Measurements from ENCODE around the gene LINC01488.

The LINC01488 gene

GRCh38 chr11:69509846-69510390, 28.5 kb downstream of the LINC01488 start:
- Histone ChIP-seq H3K79me2 (ENCODE audit: control insufficient read depth, insufficient read depth, low read length) (no peaks in the 10 kb centered on the region), H3K23ac (ENCODE audit: low read length) (no peak overlapping the region), H3K4me2 (ENCODE audit: low read length) (no peak overlapping the region), H3K9ac (ENCODE audit: low read length) (no peak overlapping the region), H3K4me1 (ENCODE audit: control insufficient read depth, low read depth, low read length) (no peaks in the 10 kb centered on the region), H4K8ac (ENCODE audit: low read depth, low read length) (no peak overlapping the region), H2BK5ac (ENCODE audit: low read length) (no peak overlapping the region), H2BK15ac (replicated peaks; ENCODE audit: low read depth) (no peak overlapping the region), H3K27me3 (ENCODE audit: insufficient read depth, low read length, poor library complexity) (no peaks in the 10 kb centered on the region), H3K36me3 (ENCODE audit: control insufficient read depth, insufficient read depth, low read length) (no peaks in the 10 kb centered on the region), H4K5ac (ENCODE audit: low read length) (no peak overlapping the region), H3K4ac (ENCODE audit: low read depth, low read length) (no peak overlapping the region), H3K56ac (ENCODE audit: low read length) (no peak overlapping the region), H2BK120ac (ENCODE audit: low read depth, low read length) (no peak overlapping the region), H3K79me1 (ENCODE audit: low read length) (no peaks in the 10 kb centered on the region), H3K18ac (ENCODE audit: low read length) (no peak overlapping the region), H3K4me3 (ENCODE audit: low read length) (no peak overlapping the region), H2AK5ac (ENCODE audit: low read length) (no peak overlapping the region), H3K27ac (ENCODE audit: low read depth, low read length) (no peak overlapping the region)
- WGBS (ENCODE audit: extremely low coverage, insufficient coverage, low lambda C conversion rate), result no CpG with 5 or more reads among the region's 10 CpGs
- DNase-seq, result no peak

DNA sequence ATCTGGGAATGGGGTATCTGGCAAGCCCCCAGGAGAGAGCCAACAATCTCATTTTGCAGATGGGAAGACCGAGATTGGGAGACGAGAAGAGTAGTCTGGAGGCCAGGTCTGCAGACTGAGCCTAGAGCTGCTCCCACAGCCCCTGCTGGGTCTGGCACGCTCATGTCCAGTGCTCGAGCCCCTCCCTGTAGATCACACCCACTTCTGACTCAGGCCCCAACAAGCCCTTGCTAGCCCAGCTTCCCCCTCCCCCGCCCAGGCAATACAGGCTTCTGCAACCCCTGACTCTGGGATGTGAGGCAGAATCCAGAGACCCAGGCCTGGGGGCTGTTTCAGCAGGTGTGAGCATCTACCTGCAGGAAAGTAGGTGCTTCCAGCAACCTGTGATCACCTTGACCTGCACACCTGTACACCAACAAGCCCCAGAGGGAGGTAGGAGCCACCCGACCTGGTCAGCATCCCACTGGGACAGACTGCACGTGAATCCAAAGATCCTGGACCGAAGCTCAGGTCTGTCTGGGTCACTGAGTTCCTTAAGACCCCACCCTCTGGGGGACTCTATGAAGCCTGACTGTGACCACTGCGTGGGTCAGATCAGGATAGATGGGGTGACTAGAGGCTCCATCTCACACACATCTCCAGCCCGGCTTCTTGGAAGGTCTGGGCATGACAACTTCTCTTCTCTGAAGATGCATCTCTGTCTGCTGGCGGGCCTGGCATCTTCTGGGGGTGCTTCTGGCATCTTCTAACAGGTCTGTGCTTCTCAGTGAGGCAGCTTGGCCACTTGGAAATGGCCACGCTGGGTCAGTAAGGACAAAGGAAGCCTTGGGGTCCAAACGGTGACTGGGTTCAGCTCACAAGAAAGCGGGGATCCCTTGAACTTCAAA, 29.3 kb downstream of the LINC01488 start:
- no peak overlapping the region for H2BK15ac ChIP-seq (replicated peaks; ENCODE audit: low read depth)
- WGBS (ENCODE audit: extremely low coverage, insufficient coverage, low lambda C conversion rate), result no CpG with 5 or more reads among the region's 14 CpGs
- no peak for DNase-seq
- no peaks in the 10 kb centered on the region for H3K4me1 ChIP-seq (ENCODE audit: control insufficient read depth, low read depth, low read length)
- no peaks in the 10 kb centered on the region for H3K79me1 ChIP-seq (ENCODE audit: low read length)
- no peak overlapping the region for H4K8ac ChIP-seq (ENCODE audit: low read depth, low read length)
- H2BK120ac ChIP-seq (ENCODE audit: low read depth, low read length), result no peak overlapping the region
- H3K4ac ChIP-seq (ENCODE audit: low read depth, low read length), result no peak overlapping the region
- no peak overlapping the region for H3K56ac ChIP-seq (ENCODE audit: low read length)
- no peak overlapping the region for H3K23ac ChIP-seq (ENCODE audit: low read length)
- no peak overlapping the region for H2AK5ac ChIP-seq (ENCODE audit: low read length)
- H3K27ac ChIP-seq (ENCODE audit: low read depth, low read length), result no peak overlapping the region
- H2BK5ac ChIP-seq (ENCODE audit: low read length), result no peak overlapping the region
- no peak overlapping the region for H3K4me2 ChIP-seq (ENCODE audit: low read length)
- no peak overlapping the region for H3K18ac ChIP-seq (ENCODE audit: low read length)
- no peak overlapping the region for H3K4me3 ChIP-seq (ENCODE audit: low read length)
- no peak overlapping the region for H3K9ac ChIP-seq (ENCODE audit: low read length)
- no peaks in the 10 kb centered on the region for H3K36me3 ChIP-seq (ENCODE audit: control insufficient read depth, insufficient read depth, low read length)
- H3K27me3 ChIP-seq (ENCODE audit: insufficient read depth, low read length, poor library complexity), result no peaks in the 10 kb centered on the region
- H4K5ac ChIP-seq (ENCODE audit: low read length), result no peak overlapping the region
- H3K79me2 ChIP-seq (ENCODE audit: control insufficient read depth, insufficient read depth, low read length), result no peaks in the 10 kb centered on the region

- no peak overlapping the region for H4K5ac ChIP-seq (ENCODE audit: low read length)
- no peak overlapping the region for H2BK5ac ChIP-seq (ENCODE audit: low read length)
- H3K36me3 ChIP-seq (ENCODE audit: control insufficient read depth, insufficient read depth, low read length), result no peaks in the 10 kb centered on the region
- H3K79me1 ChIP-seq (ENCODE audit: low read length), result no peaks in the 10 kb centered on the region
- no peak overlapping the region for H3K9ac ChIP-seq (ENCODE audit: low read length)
- no peaks in the 10 kb centered on the region for H3K4me1 ChIP-seq (ENCODE audit: control insufficient read depth, low read depth, low read length)
- H3K18ac ChIP-seq (ENCODE audit: low read length), result no peak overlapping the region
- DNase-seq, result no peak
- no peak overlapping the region for H3K23ac ChIP-seq (ENCODE audit: low read length)
- H4K8ac ChIP-seq (ENCODE audit: low read depth, low read length), result no peak overlapping the region
- H3K4me3 ChIP-seq (ENCODE audit: low read length), result no peak overlapping the region
- H3K56ac ChIP-seq (ENCODE audit: low read length), result no peak overlapping the region
- no peak overlapping the region for H2BK120ac ChIP-seq (ENCODE audit: low read depth, low read length)
- no peaks in the 10 kb centered on the region for H3K27me3 ChIP-seq (ENCODE audit: insufficient read depth, low read length, poor library complexity)
- H3K27ac ChIP-seq (ENCODE audit: low read depth, low read length), result no peak overlapping the region
- no peak overlapping the region for H3K4me2 ChIP-seq (ENCODE audit: low read length)
- H2AK5ac ChIP-seq (ENCODE audit: low read length), result no peak overlapping the region
- WGBS (ENCODE audit: extremely low coverage, insufficient coverage, low lambda C conversion rate), result no CpG with 5 or more reads among the region's 21 CpGs
- no peaks in the 10 kb centered on the region for H3K79me2 ChIP-seq (ENCODE audit: control insufficient read depth, insufficient read depth, low read length)
- H2BK15ac ChIP-seq (replicated peaks; ENCODE audit: low read depth), result no peak overlapping the region
- H3K4ac ChIP-seq (ENCODE audit: low read depth, low read length), result no peak overlapping the region
These were observed 30.0 kb downstream of the LINC01488 start for GRCh38 chr11:69511358-69512055.

- WGBS (ENCODE audit: extremely low coverage, insufficient coverage, low lambda C conversion rate), result no CpG with 5 or more reads among the region's 8 CpGs
- H3K4ac ChIP-seq (ENCODE audit: low read depth, low read length), result no peak overlapping the region
- H3K4me1 ChIP-seq (ENCODE audit: control insufficient read depth, low read depth, low read length), result no peaks in the 10 kb centered on the region
- no peak overlapping the region for H3K27ac ChIP-seq (ENCODE audit: low read depth, low read length)
- no peaks in the 10 kb centered on the region for H3K27me3 ChIP-seq (ENCODE audit: insufficient read depth, low read length, poor library complexity)
- H3K9ac ChIP-seq (ENCODE audit: low read length), result no peak overlapping the region
- H3K4me2 ChIP-seq (ENCODE audit: low read length), result no peak overlapping the region
- H2BK5ac ChIP-seq (ENCODE audit: low read length), result no peak overlapping the region
- H4K5ac ChIP-seq (ENCODE audit: low read length), result no peak overlapping the region
- H3K23ac ChIP-seq (ENCODE audit: low read length), result no peak overlapping the region
- no peaks in the 10 kb centered on the region for H3K79me1 ChIP-seq (ENCODE audit: low read length)
- DNase-seq, result no peak
- H2BK15ac ChIP-seq (replicated peaks; ENCODE audit: low read depth), result no peak overlapping the region
- H2AK5ac ChIP-seq (ENCODE audit: low read length), result no peak overlapping the region
- no peak overlapping the region for H3K56ac ChIP-seq (ENCODE audit: low read length)
- no peak overlapping the region for H4K8ac ChIP-seq (ENCODE audit: low read depth, low read length)
- H3K36me3 ChIP-seq (ENCODE audit: control insufficient read depth, insufficient read depth, low read length), result no peaks in the 10 kb centered on the region
- H3K79me2 ChIP-seq (ENCODE audit: control insufficient read depth, insufficient read depth, low read length), result no peaks in the 10 kb centered on the region
- no peak overlapping the region for H3K18ac ChIP-seq (ENCODE audit: low read length)
- H2BK120ac ChIP-seq (ENCODE audit: low read depth, low read length), result no peak overlapping the region
- H3K4me3 ChIP-seq (ENCODE audit: low read length), result no peak overlapping the region
These were observed 30.7 kb downstream of the LINC01488 start for GRCh38 chr11:69512136-69512535.

GRCh38 chr11:69512790-69513189, 31.3 kb downstream of the LINC01488 start:
- no peak overlapping the region for H2BK15ac ChIP-seq (replicated peaks; ENCODE audit: low read depth)
- no peak overlapping the region for H3K4me2 ChIP-seq (ENCODE audit: low read length)
- no peaks in the 10 kb centered on the region for H3K79me2 ChIP-seq (ENCODE audit: control insufficient read depth, insufficient read depth, low read length)
- DNase-seq, result no peak
- H2AK5ac ChIP-seq (ENCODE audit: low read length), result no peak overlapping the region
- H3K4me3 ChIP-seq (ENCODE audit: low read length), result no peak overlapping the region
- H2BK120ac ChIP-seq (ENCODE audit: low read depth, low read length), result no peak overlapping the region
- H3K4ac ChIP-seq (ENCODE audit: low read depth, low read length), result no peak overlapping the region
- H4K8ac ChIP-seq (ENCODE audit: low read depth, low read length), result no peak overlapping the region
- H4K5ac ChIP-seq (ENCODE audit: low read length), result no peak overlapping the region
- H3K4me1 ChIP-seq (ENCODE audit: control insufficient read depth, low read depth, low read length), result no peaks in the 10 kb centered on the region
- H3K79me1 ChIP-seq (ENCODE audit: low read length), result no peaks in the 10 kb centered on the region
- H3K18ac ChIP-seq (ENCODE audit: low read length), result no peak overlapping the region
- no peak overlapping the region for H3K56ac ChIP-seq (ENCODE audit: low read length)
- H2BK5ac ChIP-seq (ENCODE audit: low read length), result no peak overlapping the region
- H3K36me3 ChIP-seq (ENCODE audit: control insufficient read depth, insufficient read depth, low read length), result no peaks in the 10 kb centered on the region
- H3K23ac ChIP-seq (ENCODE audit: low read length), result no peak overlapping the region
- no CpG with 5 or more reads among the region's 16 CpGs for WGBS (ENCODE audit: extremely low coverage, insufficient coverage, low lambda C conversion rate)
- no peak overlapping the region for H3K9ac ChIP-seq (ENCODE audit: low read length)
- H3K27ac ChIP-seq (ENCODE audit: low read depth, low read length), result no peak overlapping the region
- no peaks in the 10 kb centered on the region for H3K27me3 ChIP-seq (ENCODE audit: insufficient read depth, low read length, poor library complexity)

Data from mesendoderm (in vitro differentiated cells).